ENCODE measurements around the gene ERCC1. TPM values are rescaled to one million over a fixed set of nuclear protein-coding genes. Genes with fewer than 3 reads are reported as not detected.

ERCC1 gene
- polyA plus RNA-seq, 1 experiment: 121 TPM

DNA sequence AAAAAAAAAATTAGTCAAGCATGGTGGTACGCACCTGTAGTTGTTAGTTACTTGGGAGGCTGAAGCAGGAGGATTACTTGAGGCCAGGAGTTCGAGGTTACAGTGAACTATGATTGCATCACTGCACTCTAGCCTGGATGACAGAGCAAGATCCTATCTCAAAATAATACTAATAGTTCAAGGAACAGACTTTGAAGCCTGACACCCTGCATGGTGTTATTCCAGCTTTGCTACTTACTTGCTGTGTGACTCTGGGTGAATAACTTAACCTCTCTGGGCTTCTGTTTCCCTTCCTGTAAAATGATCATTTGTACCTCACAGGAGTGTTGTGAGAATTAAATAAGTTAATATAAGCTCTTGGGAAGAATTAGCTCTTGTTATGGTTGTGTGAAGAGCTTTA lies 40.6 kb upstream of the ERCC1 start:
- no peak for DNase-seq (ENCODE audit: low read depth)
- no peak for TF ChIP-seq CTCF (IDR thresholded peaks at IDR 0.05; ENCODE audit: insufficient read depth, low read depth, low read length)
- Histone ChIP-seq H3K27me3 (ENCODE audit: control insufficient read depth, insufficient read depth, low read length) (no peaks in the 10 kb centered on the region), H3K36me3 (ENCODE audit: control insufficient read depth, insufficient read depth, low read length) (no peaks in the 10 kb centered on the region), H3K4me3 (ENCODE audit: low read depth, low read length) (no peak overlapping the region)
- POLR2A ChIA-PET: no interaction called here
- CTCF ChIA-PET: interaction anchor here (0.9 to 1.0 kb wide), 2 partner anchors 9 to 15 kb away, joined by 4 read pairs; no protein-coding TSS in a partner anchor

DNA sequence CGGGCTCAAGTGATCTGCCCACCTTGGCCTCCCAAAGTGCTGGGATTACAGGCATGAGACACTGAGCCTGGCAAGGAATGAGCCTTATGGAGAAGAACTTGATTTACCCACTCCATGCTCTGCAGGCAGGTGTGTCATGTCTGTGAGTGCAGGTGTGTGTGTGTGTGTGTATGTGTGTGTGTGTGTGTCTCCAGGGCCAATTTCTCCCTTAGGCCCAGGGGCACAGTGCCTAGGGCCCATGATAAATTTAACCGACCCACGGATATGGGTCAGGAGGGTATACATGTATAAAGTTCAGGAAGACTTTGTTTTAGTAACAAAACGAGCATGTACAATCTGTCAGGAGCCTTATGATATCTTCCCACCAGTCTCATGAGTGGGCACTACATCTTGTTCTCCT lies 39.5 kb upstream of the ERCC1 start:
- no peak for TF ChIP-seq CTCF (IDR thresholded peaks at IDR 0.05; ENCODE audit: insufficient read depth, low read depth, low read length)
- POLR2A ChIA-PET: no interaction called here
- DNase-seq (ENCODE audit: low read depth): no peak
- no peak overlapping the region for H3K4me3 ChIP-seq (ENCODE audit: low read depth, low read length)
- H3K36me3 ChIP-seq (ENCODE audit: control insufficient read depth, insufficient read depth, low read length): no peaks in the 10 kb centered on the region
- no peaks in the 10 kb centered on the region for H3K27me3 ChIP-seq (ENCODE audit: control insufficient read depth, insufficient read depth, low read length)
- CTCF ChIA-PET: interaction anchor here (1.5 to 2.4 kb wide), 2 partner anchors 10 to 24 kb away, joined by 6 to 12 read pairs; no protein-coding TSS in a partner anchor

GRCh38 chr19:45462174-45462573 lies 38.5 kb upstream of the ERCC1 start:
- POLR2A ChIA-PET: no interaction called here
- no peak overlapping the region for H3K4me3 ChIP-seq (ENCODE audit: low read depth, low read length)
- CTCF ChIA-PET: interaction anchor here (0.6 to 2.4 kb wide), 7 partner anchors 11 to 230 kb away, joined by 3 to 12 read pairs (median 4); partner anchors contain the start of gene QPCTL
- DNase-seq (ENCODE audit: low read depth): no peak
- TF ChIP-seq CTCF (IDR thresholded peaks at IDR 0.05; ENCODE audit: insufficient read depth, low read depth, low read length): no peak
- no peaks in the 10 kb centered on the region for H3K36me3 ChIP-seq (ENCODE audit: control insufficient read depth, insufficient read depth, low read length)
- no peaks in the 10 kb centered on the region for H3K27me3 ChIP-seq (ENCODE audit: control insufficient read depth, insufficient read depth, low read length)

DNA sequence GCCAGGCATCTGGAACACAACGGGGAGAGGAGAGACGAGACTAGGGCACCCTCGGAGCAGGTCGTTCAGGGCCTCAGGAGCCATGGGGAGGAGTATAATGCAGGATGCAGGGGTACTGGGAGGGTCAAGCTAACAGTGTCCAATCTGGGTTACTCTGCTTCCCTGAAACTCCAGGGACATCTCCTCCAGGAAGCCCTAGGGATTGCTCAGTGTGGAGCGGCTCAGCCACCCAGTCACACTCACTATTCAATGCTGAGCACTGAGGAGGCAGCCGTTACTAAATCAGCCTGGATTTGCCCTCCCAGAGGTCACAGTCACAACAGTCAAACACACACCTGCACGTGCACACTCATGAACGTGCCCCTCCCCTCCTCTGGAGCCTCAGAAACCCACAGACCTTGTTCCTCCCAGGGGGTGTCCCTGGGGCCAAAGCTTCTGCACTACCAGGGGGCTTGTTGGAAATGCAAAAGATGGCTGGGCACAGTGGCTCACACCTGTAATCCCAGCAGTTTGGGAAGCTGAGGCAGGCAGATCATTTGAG lies 37.2 kb upstream of the ERCC1 start:
- H3K36me3 ChIP-seq (ENCODE audit: control insufficient read depth, insufficient read depth, low read length): no peaks in the 10 kb centered on the region

GRCh38 chr19:45457776-45458175 lies 34.1 kb upstream of the ERCC1 start:
- TF ChIP-seq CTCF (IDR thresholded peaks at IDR 0.05; ENCODE audit: insufficient read depth, low read depth, low read length): no peak
- DNase-seq (ENCODE audit: low read depth): no peak
- H3K4me3 ChIP-seq (ENCODE audit: low read depth, low read length): no peak overlapping the region
- H3K27me3 ChIP-seq (ENCODE audit: control insufficient read depth, insufficient read depth, low read length): no peaks in the 10 kb centered on the region
- ChIA-PET POLR2A (no interaction called here), CTCF (interaction anchor here (1.1 to 1.2 kb wide), 2 partner anchors 18 to 28 kb away, joined by 3 to 6 read pairs; no protein-coding TSS in a partner anchor)
- no peaks in the 10 kb centered on the region for H3K36me3 ChIP-seq (ENCODE audit: control insufficient read depth, insufficient read depth, low read length)

More for the DNA sequence above, 37.2 kb upstream of the ERCC1 start:
- Histone ChIP-seq H3K4me3 (ENCODE audit: low read depth, low read length) (no peak overlapping the region), H3K27me3 (ENCODE audit: control insufficient read depth, insufficient read depth, low read length) (no peaks in the 10 kb centered on the region)
- ChIA-PET CTCF (interaction anchor here (0.7 to 1.7 kb wide), 3 partner anchors 18 to 24 kb away, joined by 3 to 7 read pairs (median 4); no protein-coding TSS in a partner anchor), POLR2A (no interaction called here)
- no peak for DNase-seq (ENCODE audit: low read depth)
- TF ChIP-seq CTCF (IDR thresholded peaks at IDR 0.05; ENCODE audit: insufficient read depth, low read depth, low read length): no peak
